GM19372 (cell line): ENCODE results near the gene TNIK.

Experiments used
- ATAC-seq: cut with Tn5 transposase; IDR thresholded peaks from one replicate; pipeline ENCODE4 v1.9.1; 2021; ENCODE audit warnings: mild to moderate bottlenecking, low read depth, moderate library complexity; ENCODE audit not compliant: unreplicated experiment

TNIK gene

DNA sequence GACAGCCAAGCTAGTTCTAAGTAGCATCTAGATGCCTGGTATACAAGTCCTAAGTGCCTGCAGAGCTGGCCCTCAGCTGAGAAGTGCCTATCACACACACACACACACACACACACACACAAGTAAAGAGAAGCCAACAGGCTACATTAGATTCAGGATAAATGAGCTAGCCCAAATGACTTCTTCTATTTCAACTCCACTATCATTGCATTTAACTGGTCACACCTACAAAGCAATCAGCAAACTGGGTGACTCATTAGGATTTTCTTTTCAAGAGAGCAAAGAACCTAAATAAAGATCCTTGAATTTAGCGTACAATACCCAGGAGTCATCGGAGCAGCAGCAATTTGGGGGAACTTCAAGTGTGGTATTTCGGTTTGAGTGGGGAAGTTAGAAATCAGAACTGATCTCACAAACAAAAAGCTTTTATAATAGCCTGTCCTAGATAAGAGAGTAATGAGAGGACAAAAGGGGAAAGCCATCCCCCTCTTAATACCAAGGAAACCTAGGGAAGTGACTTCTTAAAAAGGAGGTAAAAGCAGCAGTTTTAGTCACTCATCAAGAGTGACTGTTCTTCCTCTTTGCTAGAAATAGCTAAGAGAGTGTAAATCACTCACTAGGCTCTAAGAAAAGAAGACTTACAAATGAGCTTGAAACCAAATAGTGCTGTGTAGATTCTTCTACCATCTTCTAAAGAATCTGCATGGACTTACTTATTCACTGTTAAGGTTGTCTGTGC, 112.7 kb downstream of the TNIK start:
- peak; percentile 59 for ATAC-seq

GRCh38 chr3:171346582-171347300, 113.5 kb downstream of the TNIK start:
- no peak for ATAC-seq

- no peak for ATAC-seq
Observed at GRCh38 chr3:171346019-171346418, 114.2 kb downstream of the TNIK start.

DNA sequence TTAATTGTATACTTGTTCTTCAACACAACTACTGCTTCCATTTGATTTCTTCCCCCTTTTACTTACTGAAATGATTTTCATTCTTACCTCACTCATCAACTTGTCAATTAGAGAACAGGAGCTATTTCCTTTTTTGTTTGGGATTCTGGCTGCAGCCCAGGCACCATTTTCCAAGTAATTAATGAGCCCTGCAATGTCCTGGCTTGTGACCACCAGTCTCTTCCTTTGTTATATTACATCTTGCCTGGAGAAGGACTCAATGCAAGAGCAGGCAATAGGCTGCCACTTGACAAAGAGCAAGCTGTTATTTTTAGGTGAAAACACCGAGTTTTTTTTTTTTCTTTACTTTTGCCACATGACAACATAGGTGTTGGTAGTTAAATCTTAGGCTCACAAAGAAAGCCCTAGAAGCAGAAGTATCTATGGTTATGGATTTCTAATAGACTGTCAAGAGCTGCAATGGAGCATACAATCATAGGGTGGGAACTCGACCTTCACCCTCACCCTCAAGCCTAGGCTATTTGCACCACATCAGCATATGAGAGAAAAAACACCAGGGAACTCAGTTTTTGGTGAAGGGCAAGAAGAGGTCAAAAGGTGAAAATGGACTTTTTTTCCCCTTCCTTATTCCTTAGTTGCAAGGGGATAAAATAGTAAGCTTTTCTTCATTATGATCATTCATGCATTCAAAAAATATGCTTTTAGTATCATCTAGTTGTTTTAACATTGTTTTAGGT, 114.9 kb downstream of the TNIK start:
- no peak for ATAC-seq

DNA sequence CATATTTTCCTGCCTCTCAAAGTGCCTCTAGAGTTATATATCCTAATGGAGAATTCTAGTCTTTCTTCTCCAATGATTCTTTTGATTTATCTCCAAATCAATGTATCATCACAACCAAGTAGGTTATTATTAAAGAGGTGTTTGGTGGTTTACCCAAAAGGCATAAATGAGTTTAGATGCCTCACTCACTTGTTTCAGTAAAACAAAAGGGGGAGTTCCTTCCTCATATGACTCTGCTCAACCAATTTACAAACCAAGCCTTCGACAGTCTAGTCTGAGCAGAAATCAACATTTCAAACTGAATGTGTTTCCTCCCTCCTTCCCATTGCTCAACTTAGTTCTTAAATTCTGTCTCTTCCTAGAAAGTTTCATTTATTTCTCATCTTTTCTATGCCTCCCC, 116.5 kb downstream of the TNIK start:
- ATAC-seq: no peak

GRCh38 chr3:171342783-171343420, 117.3 kb downstream of the TNIK start:
- no peak for ATAC-seq

DNA sequence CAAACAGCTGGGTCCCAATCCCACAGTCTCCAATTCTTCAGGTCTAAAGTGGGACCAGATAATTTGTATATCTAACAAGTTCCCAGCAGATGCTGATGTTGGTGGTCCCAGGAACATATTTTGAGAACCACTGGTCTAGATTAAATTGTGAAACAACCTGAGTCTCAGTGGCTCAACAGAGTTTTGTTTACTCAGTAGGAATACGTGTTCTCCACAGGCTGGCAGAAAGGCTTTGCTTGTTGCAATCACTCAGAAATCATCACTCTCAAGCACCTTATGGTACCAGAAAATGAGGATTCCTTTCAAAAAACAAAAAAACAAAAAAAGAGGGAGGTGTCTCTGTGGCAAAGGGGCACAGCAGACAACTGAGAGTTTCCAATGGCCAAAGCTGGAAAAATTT, 118.0 kb downstream of the TNIK start:
- ATAC-seq: no peak

DNA sequence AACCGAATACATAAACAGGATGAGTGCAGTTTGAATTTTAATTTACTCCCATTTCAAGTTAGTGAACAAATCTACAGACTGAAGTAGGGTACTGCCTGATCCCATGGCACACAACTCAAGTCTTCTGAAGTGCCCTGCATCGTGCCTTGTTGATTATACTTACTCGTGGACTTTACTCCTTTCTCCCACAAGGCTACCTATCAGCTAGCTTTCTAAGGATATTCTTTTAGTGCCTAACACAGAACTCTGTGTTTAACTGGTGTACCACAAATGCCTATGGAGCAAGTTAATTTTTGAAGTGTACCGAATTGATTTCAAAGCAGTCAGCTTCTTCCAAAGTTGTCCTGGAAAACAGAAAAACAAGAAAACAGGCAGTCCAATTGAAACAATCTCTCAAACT, 119.8 kb downstream of the TNIK start:
- ATAC-seq: no peak

GRCh38 chr3:171339598-171339997, 120.6 kb downstream of the TNIK start:
- no peak for ATAC-seq

DNA sequence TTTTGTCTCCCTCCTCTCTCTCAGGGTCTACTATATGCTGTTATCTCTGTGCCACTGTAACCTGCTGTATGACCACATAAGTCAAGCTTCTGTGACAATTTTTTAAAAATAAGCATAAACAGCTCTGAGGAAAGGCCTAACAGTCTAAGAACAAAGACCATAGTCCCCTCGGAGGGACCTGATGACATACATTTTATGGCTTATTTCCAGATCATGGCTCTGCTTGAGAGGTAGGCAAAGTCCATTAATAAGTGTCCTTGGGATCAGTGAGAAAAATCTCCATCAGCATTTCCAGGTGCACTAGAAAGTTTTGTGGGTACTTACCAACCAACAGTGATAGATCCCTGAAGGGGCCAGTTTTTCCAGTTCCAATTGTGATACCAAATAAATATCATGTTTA, 123.8 kb downstream of the TNIK start:
- ATAC-seq: no peak

GRCh38 chr3:171335559-171335958, 124.6 kb downstream of the TNIK start:
- ATAC-seq: no peak

GRCh38 chr3:171334465-171334811, 125.8 kb downstream of the TNIK start:
- ATAC-seq: no peak

GRCh38 chr3:171333784-171334464, 126.3 kb downstream of the TNIK start:
- ATAC-seq: no peak

- ATAC-seq: no peak
Observed at GRCh38 chr3:171330938-171331337, 129.3 kb downstream of the TNIK start.

- ATAC-seq: no peak
Observed at GRCh38 chr3:171329746-171330145, 130.5 kb downstream of the TNIK start.

- ATAC-seq: no peak
Observed at GRCh38 chr3:171328419-171329082, 131.7 kb downstream of the TNIK start.

GRCh38 chr3:171327441-171328174, 132.6 kb downstream of the TNIK start:
- ATAC-seq: no peak

GRCh38 chr3:171326717-171327440, 133.3 kb downstream of the TNIK start:
- ATAC-seq: no peak
